Stimulated activated CD4-positive, alpha-beta T cell treated with anti-CD3 and anti-CD28 coated beads, Interleukin-1b, Interleukin-23, amount 100 ng/mL, for 48 hours (primary cell): ENCODE data around the gene STK17B.

Experiments used
- DNase-seq: peaks from one replicate; pipeline ENCODE4 v3.0.0-alpha.2; 2020

STK17B gene

DNA sequence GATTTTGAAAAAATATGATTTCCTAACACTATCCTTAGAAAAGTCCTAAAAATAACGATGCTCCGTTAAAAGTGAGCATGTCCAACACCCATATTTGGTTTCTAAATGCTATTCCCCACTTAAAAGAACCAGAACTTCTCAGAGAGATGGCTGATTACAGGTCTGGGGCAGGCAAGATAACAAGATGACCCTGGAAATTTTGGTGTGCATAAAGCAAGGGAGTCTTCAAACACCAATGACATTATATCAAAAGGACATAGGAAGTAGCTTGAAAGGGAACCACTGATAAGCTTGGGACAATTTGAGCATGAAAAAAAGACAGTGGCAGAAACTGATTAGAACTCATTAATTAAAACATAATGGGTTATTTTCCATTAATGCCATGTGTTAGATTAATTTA is 17.9 kb downstream of the STK17B start:
- no peak for DNase-seq

DNA sequence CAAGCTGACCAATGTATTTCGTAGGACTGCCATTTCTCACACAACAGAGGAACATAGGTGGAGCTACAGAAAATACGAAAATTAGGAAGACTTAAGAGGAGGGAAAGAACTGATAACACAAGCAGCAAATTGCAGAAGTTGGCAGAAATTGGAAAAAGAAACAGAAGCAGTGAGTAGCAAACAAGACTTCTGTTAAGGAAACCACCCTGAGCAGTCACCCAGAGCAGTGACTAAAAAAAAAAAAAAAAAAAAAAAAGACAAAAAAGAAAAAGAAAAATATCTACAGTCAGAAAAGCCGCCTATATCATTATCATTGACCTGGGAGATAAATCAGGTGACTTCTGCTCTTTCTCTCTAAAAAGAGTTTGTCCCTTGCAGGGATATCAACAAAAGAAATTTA is 21.4 kb downstream of the STK17B start:
- no peak for DNase-seq

DNA sequence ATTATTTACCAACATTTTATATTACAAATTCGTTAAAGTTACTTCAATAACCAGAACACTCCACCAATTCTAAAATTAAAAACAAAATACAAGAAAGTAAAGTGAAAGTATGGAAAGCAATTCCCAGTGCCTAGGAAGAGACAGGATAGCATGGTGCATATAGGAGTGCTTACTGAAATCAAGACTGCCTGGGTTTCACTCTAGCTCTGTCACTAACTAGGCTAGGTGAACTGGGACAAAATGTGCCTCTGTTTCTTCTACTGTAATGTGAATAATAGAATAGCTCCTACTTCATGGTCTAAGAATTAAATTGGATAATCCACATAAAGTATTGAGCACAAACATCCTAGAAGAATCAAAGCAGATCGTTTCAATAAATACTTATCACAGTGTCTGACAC is 22.6 kb downstream of the STK17B start:
- no peak for DNase-seq

DNA sequence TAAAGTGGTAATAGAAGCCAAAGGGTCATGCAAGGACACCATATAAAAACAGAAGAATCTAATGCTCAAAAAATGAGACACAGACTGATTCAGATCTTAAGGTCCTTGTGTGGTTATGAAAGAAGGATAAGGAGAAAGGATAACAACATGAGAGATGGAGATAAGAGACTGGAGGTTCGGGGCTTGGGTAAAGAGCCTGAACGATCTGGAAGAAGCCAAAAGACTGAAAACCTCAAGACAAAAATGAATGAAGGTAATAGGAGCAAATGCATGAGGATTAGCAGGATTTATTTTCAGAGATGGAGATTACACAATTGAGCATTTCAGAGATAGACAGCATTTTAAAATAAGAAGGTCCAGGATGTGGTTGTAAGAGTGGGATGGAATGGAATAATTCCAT is 26.1 kb downstream of the STK17B start:
- DNase-seq = no peak

DNA sequence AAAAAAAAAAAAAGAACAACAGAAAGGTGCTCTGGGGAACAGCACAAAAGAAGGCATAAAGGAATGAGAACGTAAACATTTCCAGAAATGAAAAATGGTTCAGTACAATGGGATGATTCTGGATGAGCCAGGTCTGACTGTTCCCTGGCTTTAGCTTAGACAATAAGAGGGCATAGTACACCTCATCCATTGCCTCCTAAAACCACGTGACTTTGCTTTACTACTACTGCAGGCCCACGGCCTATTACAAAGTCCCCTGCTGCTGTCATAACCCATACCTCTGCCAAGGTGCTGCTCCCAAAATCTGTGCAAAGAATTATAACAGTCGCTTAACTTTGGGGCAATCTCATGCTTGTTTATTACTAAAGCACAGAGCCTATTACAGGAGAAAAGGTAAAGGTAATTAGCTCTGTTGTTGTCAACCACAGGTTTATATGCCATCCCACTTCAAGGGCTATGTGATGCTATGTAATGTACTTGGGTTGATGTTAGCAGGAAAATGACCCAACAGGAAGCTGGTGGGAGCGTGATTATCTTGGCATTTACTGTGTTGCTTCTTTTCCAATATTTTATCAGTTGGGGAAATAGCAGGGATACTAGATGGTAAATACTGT is 26.8 kb downstream of the STK17B start:
- no peak for DNase-seq

DNA sequence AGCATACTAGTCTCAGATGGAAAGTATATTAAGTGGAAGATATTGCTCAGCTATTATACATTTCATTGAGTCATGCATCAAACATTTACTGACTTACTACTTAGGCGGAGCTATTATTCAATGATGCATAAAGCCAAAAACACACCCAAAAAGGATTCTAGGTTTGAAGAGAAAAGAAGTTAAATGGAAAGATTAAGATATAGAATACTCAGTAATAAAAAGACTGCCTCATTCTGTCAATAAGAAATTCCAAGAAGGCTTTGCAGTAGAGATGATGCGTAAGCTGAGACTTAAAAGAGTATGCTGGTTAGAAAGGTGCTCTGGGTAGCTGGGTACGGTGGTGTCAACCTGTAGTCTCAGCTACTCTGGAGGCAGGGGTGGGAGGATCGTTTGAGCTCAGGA is 27.6 kb downstream of the STK17B start:
- no peak for DNase-seq

DNA sequence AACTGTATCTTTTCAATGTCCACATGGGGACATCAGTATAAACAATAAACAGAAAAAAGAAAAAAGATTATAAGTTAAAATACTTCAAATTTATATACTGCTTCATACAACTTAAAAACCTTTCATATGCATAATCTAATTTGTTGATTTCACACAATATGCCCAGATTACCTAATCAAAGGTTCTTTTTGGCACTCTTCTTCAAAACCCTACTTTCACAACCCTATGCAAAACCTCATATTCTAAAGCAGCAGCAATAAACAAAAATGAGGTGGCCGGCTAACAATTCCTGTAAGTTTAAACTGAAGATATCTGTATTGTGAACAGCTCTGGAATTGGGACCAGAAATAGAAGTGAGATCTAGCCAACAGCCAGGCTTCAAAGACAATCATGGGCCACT is 28.6 kb downstream of the STK17B start:
- DNase-seq = no peak

DNA sequence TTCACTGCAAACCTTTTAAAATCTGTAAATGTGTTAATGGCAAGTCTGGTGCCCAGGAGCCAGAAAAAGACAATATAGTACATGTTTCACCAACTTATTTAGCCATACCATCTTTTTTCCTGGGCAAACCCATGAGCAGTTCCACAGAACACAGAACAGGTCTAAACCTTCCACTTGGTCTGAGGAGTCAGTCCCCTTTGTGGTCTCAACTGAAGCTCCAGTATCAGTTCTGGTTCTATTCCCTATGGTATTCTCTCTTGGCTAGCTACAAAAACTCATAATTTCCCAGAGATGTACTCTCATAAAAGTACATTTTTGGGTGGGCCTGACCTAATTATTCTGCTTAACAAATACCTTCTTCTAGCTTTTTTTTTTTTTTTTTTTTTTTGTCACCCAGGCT is 31.2 kb downstream of the STK17B start:
- DNase-seq = no peak

DNA sequence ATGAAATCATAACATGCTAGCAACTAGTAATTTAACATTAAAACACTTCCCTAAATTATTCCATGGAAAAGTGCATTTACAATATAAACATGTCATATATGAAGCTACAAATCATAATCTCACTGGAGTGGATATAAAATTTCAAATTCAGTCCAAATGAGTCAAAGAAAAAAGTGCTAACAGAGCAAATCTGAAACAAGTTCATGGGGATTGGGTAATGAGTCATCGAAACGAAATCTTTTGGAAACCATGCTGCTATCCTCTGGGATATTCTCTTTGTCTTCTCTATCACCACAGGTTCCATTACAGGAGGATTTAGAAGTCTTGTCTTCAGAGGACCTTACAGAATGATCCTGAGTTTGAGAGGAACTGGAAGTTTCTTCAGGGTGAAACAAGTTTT is 34.1 kb downstream of the STK17B start:
- DNase-seq = no peak

DNA sequence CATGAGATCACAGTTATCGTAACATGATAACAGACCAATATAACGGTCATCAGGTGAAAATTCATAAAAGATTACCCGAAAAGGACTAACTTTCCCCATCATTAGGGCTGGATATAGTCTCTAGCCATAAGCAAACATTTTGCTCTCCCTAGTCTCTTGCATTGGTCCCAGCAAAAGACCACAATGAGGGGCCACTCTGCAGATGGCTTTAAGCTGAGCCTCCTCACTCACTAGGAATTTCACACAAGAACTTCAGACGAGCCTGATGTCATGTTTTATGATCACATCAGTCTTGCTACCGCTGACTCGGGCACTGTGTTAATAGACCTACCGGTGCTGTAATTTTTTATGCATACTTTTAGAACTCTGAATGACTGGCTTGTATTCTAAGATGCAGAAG is 35.2 kb downstream of the STK17B start:
- DNase-seq = no peak

DNA sequence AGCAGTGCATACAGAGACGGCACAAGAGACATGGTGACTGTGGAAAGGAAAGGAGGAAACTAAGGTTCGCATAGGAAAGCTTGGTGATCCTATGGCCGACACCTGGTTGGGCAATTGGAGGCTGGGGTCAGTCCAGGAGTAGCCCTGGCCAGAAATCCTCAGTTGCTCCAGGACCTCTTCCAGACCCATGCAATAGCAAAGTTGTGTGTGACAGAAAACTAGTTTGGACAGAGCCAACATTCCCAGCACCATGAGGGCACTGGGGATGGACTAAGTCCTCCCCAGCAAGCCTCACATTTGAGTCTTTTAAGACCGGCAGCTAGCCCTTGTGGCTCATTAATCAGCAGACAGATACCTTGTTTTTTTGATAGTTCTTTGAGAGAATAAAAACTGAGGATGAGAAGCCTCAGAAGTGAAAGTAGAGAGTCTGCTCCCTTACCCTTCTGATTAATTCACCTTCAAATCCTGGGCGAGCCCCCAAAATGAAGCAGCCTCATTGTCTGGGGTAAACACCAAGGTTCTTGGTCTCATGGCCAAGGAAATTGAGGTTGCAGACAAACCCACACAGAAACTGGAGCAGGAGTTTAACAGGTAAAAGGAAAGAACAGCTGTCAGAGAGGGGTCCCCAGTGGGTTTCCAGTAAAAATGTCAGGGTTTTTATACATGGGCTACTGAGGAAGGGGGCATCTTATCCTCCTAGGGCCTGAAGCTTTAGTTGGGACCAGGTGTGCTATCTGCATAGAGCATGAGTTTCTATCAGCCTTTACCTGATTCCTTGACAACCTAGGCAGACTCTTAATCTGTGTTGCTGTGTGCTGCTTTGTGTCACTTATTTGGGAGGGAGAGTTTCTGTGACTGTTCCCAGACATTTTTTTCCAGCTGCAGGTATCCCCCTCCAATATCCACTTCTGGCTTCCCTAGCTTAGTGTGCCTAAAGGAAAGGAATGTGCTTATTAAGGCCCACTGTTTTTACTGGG is 39.1 kb downstream of the STK17B start:
- peak; percentile 50 for DNase-seq

DNA sequence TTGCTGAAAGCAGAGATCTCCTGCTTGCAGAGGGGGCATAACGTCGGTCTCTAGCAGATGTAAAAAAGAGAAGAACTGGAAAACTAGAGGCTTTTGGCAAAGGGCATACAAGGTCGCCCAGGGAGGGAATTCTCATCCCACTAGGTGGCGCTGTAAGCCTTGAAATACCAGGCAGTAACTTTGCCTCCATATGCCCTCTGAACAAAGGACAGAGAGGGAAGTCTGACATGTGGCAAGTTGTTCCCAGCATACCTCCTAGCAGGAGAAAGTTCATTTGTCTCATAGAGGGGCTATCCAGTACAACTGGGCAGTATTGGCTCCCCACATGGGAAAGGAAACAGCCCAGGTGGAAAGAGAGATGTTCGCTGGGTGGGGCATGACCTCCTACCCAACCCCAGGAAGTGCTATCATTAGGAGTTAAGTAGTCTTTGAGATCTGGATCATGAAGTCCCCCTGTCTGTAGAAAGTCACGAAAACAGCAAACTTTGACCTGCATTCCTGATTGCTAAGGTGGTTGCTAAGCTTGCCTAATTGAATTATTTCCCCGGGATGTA is 39.9 kb downstream of the STK17B start:
- DNase-seq = peak; percentile 69

DNA sequence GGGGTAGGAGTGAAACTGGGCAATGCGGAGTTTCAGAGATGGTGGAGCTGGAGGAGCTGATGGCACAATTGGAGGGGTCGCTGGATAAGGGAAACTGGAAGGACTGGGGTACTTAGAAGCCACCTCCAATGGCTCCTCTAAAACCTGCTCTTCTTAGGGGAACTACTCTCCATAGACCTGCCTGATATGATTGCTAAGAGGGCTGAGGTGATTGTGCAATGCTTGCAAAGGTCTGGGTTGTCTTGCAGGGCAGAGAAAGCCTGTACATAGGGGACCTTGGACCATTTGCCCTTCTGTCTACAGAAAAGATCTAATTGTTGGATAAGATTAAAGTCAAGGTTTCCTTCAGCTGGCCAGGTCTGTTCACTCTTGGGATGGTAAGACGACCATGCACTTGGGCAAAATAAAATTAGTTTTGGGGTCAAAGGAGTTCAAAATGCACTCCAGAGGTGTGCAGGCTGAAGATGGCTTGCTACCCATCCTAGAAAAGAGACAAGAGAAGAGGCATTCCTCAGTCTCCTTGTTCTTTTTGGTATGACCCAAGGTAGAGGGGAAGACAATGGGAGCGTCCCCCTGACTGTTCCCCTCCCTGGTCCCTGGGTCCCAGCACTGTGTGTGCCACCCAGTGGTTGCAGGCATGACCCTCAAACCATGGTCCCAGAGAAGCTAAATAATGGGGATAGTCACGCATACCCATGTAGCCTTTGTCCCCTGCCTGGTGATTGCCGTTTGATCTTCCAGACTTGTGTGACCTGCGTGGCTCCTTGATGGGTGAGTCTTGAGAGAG is 41.1 kb downstream of the STK17B start:
- DNase-seq = no peak

DNA sequence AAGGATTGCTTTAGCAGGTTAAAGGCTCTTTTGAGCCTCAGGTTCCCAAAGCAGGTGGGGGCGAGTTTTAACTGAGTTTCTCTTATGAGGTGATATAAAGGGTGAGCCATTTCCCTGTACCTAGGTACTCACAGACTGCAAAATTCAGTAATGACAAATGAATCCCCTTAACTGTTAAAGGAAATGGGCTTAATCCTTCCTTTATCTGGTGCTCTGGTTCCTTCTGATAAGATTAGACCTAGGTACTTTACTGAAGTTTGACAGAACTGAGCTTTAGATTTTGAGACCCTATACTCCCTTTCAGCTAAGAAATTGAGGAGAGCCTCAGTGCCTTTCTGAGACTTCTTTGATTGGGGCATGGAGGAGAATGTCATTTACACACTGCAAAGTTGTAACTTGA is 42.6 kb downstream of the STK17B start:
- DNase-seq = no peak

DNA sequence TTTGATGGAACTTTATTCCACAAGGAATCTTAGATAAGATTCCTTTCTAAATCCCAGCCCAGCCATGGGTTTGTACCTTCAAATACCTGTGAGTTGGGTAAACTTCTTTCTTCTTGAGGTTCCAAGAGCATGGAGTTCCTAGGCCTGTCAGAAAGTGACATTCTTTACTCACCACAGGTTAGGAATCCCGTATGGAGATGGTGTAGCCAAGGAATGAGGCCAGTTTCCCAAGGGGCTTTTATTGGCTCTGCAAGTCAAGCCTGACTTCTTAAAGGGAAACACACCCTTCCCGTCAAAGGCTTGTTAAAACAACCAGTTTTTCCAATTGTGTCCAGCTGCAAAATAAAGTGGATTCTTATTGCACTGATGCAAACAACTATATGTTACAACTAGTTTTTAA is 45.8 kb downstream of the STK17B start:
- DNase-seq = no peak

DNA sequence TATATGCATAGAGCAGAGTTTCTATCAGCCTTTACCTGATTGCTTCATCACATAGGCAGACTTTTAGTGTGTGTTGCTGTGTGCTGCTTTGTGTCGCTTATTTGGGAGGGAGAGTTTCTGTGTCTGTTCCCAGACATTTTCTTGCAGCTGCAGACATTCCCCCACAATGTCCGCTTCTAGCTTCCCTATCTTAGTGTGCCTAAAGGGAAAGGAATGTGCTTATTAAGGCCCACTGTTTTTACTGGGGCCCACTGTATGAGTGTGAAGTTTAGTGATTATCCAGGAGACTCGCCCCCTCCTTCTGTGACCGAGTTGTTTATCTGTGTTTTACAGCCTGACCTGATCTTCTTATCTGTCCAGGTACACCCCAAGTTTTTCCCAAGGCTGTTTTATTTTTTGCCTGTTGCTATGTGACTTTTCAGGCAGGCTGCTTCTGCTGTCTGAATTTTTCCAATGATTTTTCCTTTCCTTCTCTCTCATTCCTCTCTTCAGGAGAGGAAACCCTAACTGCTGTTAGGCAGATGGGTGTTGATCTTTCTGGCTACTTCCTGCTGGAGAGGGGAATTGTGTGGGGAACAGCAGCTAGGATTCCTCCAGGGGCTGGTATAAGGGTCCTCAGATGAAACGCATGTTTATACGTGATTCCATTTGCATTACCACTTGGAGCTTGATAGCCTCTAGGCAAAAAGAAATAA is 47.6 kb downstream of the STK17B start:
- DNase-seq = no peak

DNA sequence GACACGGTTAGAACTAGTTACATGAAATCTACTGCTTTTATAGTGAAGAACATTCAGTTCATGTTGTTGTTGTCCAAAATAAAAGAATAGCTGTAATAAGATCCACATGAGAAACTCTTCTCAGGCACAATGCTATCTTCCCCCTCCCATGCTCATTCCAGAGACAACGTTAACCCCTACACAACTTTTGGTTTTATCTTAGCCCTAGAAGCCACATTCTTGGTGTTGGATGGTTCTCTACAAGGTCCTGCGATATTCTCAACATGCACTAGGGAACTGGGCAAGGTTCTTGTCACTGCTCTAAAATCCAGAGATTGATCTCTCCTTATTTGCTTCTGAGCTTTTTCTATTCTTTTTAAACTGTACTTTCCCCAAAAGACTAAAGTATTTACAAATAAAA is 51.5 kb downstream of the STK17B start:
- no peak for DNase-seq

DNA sequence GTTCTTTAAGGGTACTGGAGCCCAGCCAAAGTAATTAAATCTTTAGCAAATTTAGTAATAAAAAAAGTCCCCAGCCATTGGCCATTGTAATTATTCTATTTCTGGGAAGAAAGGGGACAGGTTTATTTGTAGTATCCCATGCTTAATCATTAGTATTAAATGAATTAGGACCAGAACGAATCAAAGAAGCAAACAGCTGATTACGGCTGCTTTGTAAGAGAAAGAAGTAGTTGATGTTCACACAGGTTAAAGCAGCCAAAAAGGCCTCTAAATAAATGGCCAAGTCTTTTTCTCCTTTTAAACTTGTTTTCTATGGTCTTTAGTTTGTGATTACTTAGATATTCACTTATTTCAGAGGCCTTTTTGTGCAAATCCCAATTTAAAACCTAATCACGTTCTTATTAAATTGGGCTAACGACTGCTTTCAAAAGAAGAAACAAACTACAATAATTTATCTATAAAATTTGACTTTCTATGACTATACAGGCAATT is 54.1 kb downstream of the STK17B start:
- DNase-seq = no peak

DNA sequence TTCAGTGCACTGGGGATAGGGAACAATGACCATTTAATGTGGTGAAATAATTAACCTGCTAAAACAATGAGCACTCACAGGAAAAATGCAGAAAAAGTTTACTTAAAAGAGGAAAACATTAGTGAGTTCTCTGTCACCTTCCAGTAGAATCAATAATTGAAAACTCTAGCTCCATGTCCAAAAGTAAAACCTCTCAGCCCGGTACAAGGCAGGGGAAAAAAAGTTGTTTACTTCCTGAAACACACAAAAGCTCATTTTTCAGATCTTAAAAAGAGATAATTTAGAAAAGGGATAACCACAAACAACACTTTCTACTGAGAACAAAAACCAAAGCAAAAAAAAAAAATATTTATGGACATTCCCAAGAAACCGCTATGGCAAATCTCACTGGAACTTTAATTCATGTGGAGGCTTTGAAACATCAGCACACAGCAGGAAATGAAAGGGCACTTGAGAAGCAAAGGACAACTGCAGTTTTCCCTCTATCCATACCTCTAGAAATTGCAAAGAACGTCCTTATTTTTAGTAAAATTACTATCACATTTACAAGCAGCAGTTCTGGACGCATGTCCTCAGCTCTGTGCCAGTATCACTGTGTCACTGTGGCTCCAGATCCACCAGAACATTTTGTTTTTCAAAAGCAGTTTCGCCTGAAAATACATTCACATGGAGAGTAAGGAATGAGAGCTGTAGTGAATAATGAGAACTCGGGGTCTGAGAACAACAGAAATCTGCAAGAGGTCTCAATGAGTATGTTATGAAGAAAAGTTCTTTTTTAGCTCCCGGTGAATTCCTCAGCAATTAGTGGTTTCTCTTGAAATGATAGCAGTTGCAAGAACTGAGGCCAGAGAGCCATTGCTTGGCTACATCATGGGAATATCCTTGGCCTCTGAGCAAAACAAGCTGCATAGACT is 58.1 kb downstream of the STK17B start:
- DNase-seq = no peak

DNA sequence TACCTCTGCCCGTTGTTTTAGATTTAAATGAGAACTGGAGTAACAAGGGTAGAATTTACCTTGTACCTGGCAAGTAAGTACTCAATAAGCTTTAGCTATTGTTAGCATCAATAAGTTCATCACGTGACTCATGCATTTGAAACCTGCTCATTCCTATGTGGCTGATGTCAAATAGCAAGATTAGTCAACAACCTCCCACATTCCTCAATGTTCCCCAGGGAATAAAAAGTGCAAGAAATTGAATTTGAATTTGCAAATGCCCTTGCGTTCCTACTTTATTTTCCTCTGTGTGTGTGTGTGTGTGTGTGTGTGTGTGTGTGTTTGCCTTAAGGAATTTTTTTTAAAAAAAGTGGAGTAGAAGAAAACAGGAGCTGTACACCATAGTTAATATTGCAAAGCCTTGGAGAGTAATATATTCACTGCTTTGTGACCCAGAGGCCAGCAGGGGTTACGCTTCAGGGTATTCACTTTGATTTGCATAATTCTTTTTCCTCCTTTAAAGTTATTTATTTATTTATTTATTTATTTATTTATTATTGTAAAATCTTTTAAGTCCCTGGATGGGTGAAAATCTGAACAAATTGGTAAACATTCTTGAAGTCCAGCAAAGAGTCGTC is 58.9 kb downstream of the STK17B start:
- no peak for DNase-seq

DNA sequence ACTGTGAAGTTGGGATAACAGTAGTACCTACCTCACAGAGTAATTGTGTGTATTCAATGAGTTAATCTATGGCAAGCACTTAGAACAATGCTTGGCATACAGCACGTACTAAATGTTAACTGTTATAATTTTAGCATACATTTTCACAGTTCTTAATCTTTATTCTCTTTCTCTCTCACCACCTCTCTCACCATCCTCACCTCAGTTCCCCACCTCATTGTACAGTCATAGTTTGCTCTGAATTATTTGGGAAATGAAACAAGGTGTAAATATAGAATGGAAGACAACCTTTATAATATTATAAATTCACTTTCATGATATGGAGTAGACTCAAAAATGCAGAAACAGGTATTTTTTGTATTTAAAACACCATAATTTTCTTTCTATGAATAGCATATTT is 62.8 kb downstream of the STK17B start:
- DNase-seq = no peak
